Type B pancreatic cell (in vitro differentiated cells): ENCODE data around the gene RNF227. TPM values are rescaled to one million over a fixed set of nuclear protein-coding genes. Genes with fewer than 3 reads are reported as not detected.

ENCODE experiments used
- DNase-seq: peaks from one replicate; pipeline ENCODE4 v3.0.0; 2021; ENCODE audit warnings: mixed read lengths; ENCODE audit not compliant: unreplicated experiment; ENCODE audit errors: extremely low spot score
- H3K27ac Mint-ChIP-seq: 2 replicates; pipeline ENCODE4 v1.8.0; 2021; ENCODE audit warnings: mild to moderate bottlenecking, mixed read lengths
- H3K27me3 Mint-ChIP-seq: 2 replicates; pipeline ENCODE4 v1.8.0; 2021; ENCODE audit warnings: mixed read lengths
- H3K36me3 Mint-ChIP-seq: 2 replicates; pipeline ENCODE4 v1.8.0; 2021; ENCODE audit warnings: mixed read lengths
- H3K4me1 Mint-ChIP-seq: one replicate; pipeline ENCODE4 v1.8.0; 2021; ENCODE audit warnings: mixed read lengths; ENCODE audit not compliant: unreplicated experiment
- H3K4me3 Mint-ChIP-seq: 2 replicates; pipeline ENCODE4 v1.8.0; 2021; ENCODE audit warnings: mild to moderate bottlenecking, mixed read lengths
- H3K9me3 Mint-ChIP-seq: 2 replicates; pipeline ENCODE4 v1.8.0; 2021; ENCODE audit warnings: mixed read lengths
- CTCF ChIP-seq: fragments of 200-600 bp; sonication (generic); conservative IDR thresholded peaks from 2 replicates; pipeline ENCODE4 v1.5.0; 2021; ENCODE audit warnings: antibody characterized with exemption, mild to moderate bottlenecking
- total RNA-seq: library from RNA; stranded (reverse); gene quantifications from 2 replicates; pipeline ENCODE4 v1.2.1, GENCODE V29; 2021; ENCODE audit warnings: low replicate concordance

RNF227 gene
- total RNA-seq, 1 donor from 2014 or later: 3.3 TPM

GRCh38 chr17:7893187-7893880 lies 22.8 kb downstream of the RNF227 start:
- Mint-ChIP-seq H3K27me3 (no peaks in the 10 kb centered on the region), H3K4me3 (no peak overlapping the region), H3K4me1 (peaks cover 6% of the 10 kb centered on the region), H3K9me3 (no peaks in the 10 kb centered on the region), H3K27ac (no peak overlapping the region), H3K36me3 (peaks cover 38% of the 10 kb centered on the region)
- no peak for DNase-seq
- no peak for TF ChIP-seq CTCF

- no peaks in the 10 kb centered on the region for H3K4me1 Mint-ChIP-seq
- H3K27me3 Mint-ChIP-seq: no peaks in the 10 kb centered on the region
- no peak overlapping the region for H3K4me3 Mint-ChIP-seq
- no peaks in the 10 kb centered on the region for H3K9me3 Mint-ChIP-seq
- H3K27ac Mint-ChIP-seq: no peak overlapping the region
- TF ChIP-seq CTCF: peak; percentile 69
- DNase-seq: peak; percentile 79
- peaks cover 9% of the 10 kb centered on the region for H3K36me3 Mint-ChIP-seq
These were observed 26.7 kb downstream of the RNF227 start for GRCh38 chr17:7889166-7889955.

GRCh38 chr17:7888184-7888920 lies 27.7 kb downstream of the RNF227 start, which contains the start of gene CHD3:
TSS of gene CHD3 (plus strand) at chr17:7888789. CDS start at chr17:7889001, 212 bp downstream.
- Mint-ChIP-seq H3K4me3 (no peak within 1 kb of the TSS), H3K9me3 (no peaks in the 10 kb centered on the region), H3K4me1 (no peaks in the 10 kb centered on the region), H3K36me3 (peaks cover 9% of the 10 kb centered on the region), H3K27me3 (no peaks in the 10 kb centered on the region), H3K27ac (no peak within 1 kb of the TSS)
- DNase-seq: no peak
- no peak for TF ChIP-seq CTCF

- Mint-ChIP-seq H3K27me3 (no peaks in the 10 kb centered on the region), H3K36me3 (peaks cover 9% of the 10 kb centered on the region), H3K27ac (no peak overlapping the region), H3K9me3 (no peaks in the 10 kb centered on the region), H3K4me1 (no peaks in the 10 kb centered on the region), H3K4me3 (no peak overlapping the region)
- no peak for TF ChIP-seq CTCF
- peak; percentile 92 for DNase-seq
These were observed 28.5 kb downstream of the RNF227 start for GRCh38 chr17:7887482-7888183.

GRCh38 chr17:7887038-7887481 lies 29.0 kb downstream of the RNF227 start:
- Mint-ChIP-seq H3K36me3 (peaks cover 8% of the 10 kb centered on the region), H3K9me3 (no peaks in the 10 kb centered on the region), H3K4me3 (no peak overlapping the region), H3K27me3 (no peaks in the 10 kb centered on the region), H3K4me1 (no peaks in the 10 kb centered on the region), H3K27ac (no peak overlapping the region)
- no peak for DNase-seq
- no peak for TF ChIP-seq CTCF
